HepG2 (cell line): ENCODE results near the gene PLPPR3. TPM values are rescaled to one million over a fixed set of nuclear protein-coding genes. Genes with fewer than 3 reads are reported as not detected.
A peak's percentile ranks its signal among the peaks of the same experiment; 100 is the strongest.

Experiments
- ATAC-seq: fragments of 200-7000 bp; cut with Tn5 transposase; 3 replicates; pipeline ENCODE4 v1.9.1; 2020; ENCODE audit warnings: mild to moderate bottlenecking, moderate library complexity
- BruUV-seq: library from RNA; stranded (reverse); fragments of 400-500 nt; replicated peaks from 2 replicates; lab custom pipeline; 2021; lab: Mats Ljungman, UMichigan
- CTCF ChIA-PET: fragments of 300-600 bp; formaldehyde crosslinking; extraction: SDS; loops from one replicate; lab custom pipeline; 2021; ENCODE audit warnings: low total read pairs, inconsistent platforms, low intra/inter-chr PET ratio; lab: Yijun Ruan, JAX
- POLR2A ChIA-PET: fragments of 350-600 bp; sonication (Branson Sonifier 250); formaldehyde crosslinking; loops from one replicate; lab custom pipeline; 2020; ENCODE audit warnings: antibody characterized with exemption, inconsistent platforms; lab: Yijun Ruan, JAX
- DNase-seq: peaks from one replicate; pipeline ENCODE4 v3.0.0-alpha.2; 2015; ENCODE audit warnings: low spot score
- FAIRE-seq: peaks from 3 replicates; lab custom pipeline; 2011; peaks lifted over from hg19 to GRCh38; lab: Jason Lieb, UNC
- H2AFZ ChIP-seq: one replicate; pipeline ENCODE4 v1.6.1; 2011; ENCODE audit warnings: low read length, inconsistent platforms
- H3K27ac ChIP-seq: fragments of 300-600 bp; 3 replicates; pipeline ENCODE4 v1.8.0; 2011; ENCODE audit warnings: mixed run types, mild to moderate bottlenecking, mixed read lengths, low read length, inconsistent platforms; ENCODE audit not compliant: insufficient read depth; ENCODE audit errors: extremely low read length
- H3K27me3 ChIP-seq, 2 experiments: fragments of 200-600 bp in 1 of 2; 2 replicates in 1 of 2; 3 replicates in 1 of 2; pipeline versions ENCODE4 v1.6.0 to v1.8.0; 2011; ENCODE audit warnings: low read length in 2 of 2, mild to moderate bottlenecking in 2 of 2, moderate library complexity in 2 of 2, inconsistent platforms in 1 of 2; ENCODE audit not compliant: insufficient read depth in 2 of 2, control insufficient read depth in 1 of 2
- H3K36me3 ChIP-seq, 2 experiments: fragments of 200-600 bp in 1 of 2; replicated peaks in 1 of 2; 2 replicates in 1 of 2; 3 replicates in 1 of 2; pipeline versions ENCODE4 v1.5.1 to v1.8.0; 2011; ENCODE audit warnings: low read length in 2 of 2, inconsistent platforms in 1 of 2; ENCODE audit not compliant: insufficient read depth in 2 of 2, control insufficient read depth in 1 of 2
- H3K4me1 ChIP-seq: 2 replicates; pipeline ENCODE4 v1.5.1; 2012; ENCODE audit warnings: low read length, inconsistent platforms; ENCODE audit not compliant: insufficient read depth
- H3K4me2 ChIP-seq: 2 replicates; pipeline ENCODE4 v1.6.0; 2011; ENCODE audit warnings: low read depth, low read length, inconsistent platforms
- H3K4me3 ChIP-seq, 3 experiments: fragments of 200-600 bp in 1 of 3; sonication (generic), shearing (Covaris generic) in 1 of 3; replicated peaks in 1 of 3; 2 replicates each; pipeline ENCODE4 v1.5.1; 2011 to 2016; ENCODE audit warnings: low read length in 3 of 3, inconsistent platforms in 2 of 3, low read depth in 2 of 3, mild to moderate bottlenecking in 2 of 3, control low read depth in 1 of 3, mixed read lengths in 1 of 3; ENCODE audit not compliant: insufficient read depth in 1 of 3
- H3K79me2 ChIP-seq: one replicate; pipeline ENCODE4 v1.6.1; 2011; ENCODE audit warnings: low read length, inconsistent platforms; ENCODE audit not compliant: insufficient read depth
- H3K9ac ChIP-seq: 2 replicates; pipeline ENCODE4 v1.6.0; 2011; ENCODE audit warnings: mild to moderate bottlenecking, low read depth, low read length, inconsistent platforms; ENCODE audit not compliant: insufficient read depth
- H3K9me3 ChIP-seq: 2 replicates; pipeline ENCODE4 v1.5.1; 2012; ENCODE audit warnings: mild to moderate bottlenecking, low read length
- H4K20me1 ChIP-seq: 2 replicates; pipeline ENCODE4 v1.6.0; 2011; ENCODE audit warnings: inconsistent platforms, mild to moderate bottlenecking, low read length, moderate library complexity; ENCODE audit not compliant: insufficient read depth
- CTCF ChIP-seq: sonication (generic); formaldehyde crosslinking; IDR thresholded peaks from 2 replicates; pipeline ENCODE4 v1.5.0; 2020; ENCODE audit warnings: mild to moderate bottlenecking, missing genetic modification reagents, moderate library complexity
- DDIT3 ChIP-seq: sonication (generic); formaldehyde crosslinking; IDR thresholded peaks from 2 replicates; pipeline ENCODE4 v1.4.0; 2020; ENCODE audit warnings: mild to moderate bottlenecking, missing genetic modification reagents
- GLMP ChIP-seq: sonication (generic); formaldehyde crosslinking; IDR thresholded peaks from 2 replicates; pipeline ENCODE4 v1.9.0; 2021; ENCODE audit warnings: missing genetic modification reagents, mild to moderate bottlenecking, borderline replicate concordance
- MTA3 ChIP-seq: sonication (generic); formaldehyde crosslinking; IDR thresholded peaks from 2 replicates; pipeline ENCODE4 v1.4.0; 2020; ENCODE audit warnings: missing genetic modification reagents
- MYPOP ChIP-seq: sonication (generic); formaldehyde crosslinking; IDR thresholded peaks from 2 replicates; pipeline ENCODE4 v1.8.1; 2023; ENCODE audit warnings: mild to moderate bottlenecking, moderate library complexity, missing genetic modification reagents
- POLR2G ChIP-seq: fragments of 200-400 bp; formaldehyde crosslinking; IDR thresholded peaks from 2 replicates; pipeline ENCODE4 v1.6.1; 2018; ENCODE audit warnings: mild to moderate bottlenecking, low read depth, low read length, moderate library complexity
- RCOR2 ChIP-seq: IDR thresholded peaks from 2 replicates; pipeline ENCODE4 v1.6.1; 2016; ENCODE audit warnings: missing biosample characterization, missing genetic modification reagents
- SNAPC4 ChIP-seq: sonication (generic); formaldehyde crosslinking; IDR thresholded peaks from 2 replicates; pipeline ENCODE4 v1.4.0; 2020; ENCODE audit warnings: mild to moderate bottlenecking, missing genetic modification reagents
- ZNF263 ChIP-seq: sonication (generic); formaldehyde crosslinking; IDR thresholded peaks from 2 replicates; pipeline ENCODE4 v1.4.0; 2020; ENCODE audit warnings: missing genetic modification reagents
- ZNF335 ChIP-seq: sonication (generic); formaldehyde crosslinking; IDR thresholded peaks from 2 replicates; pipeline ENCODE4 v1.4.0; 2020; ENCODE audit warnings: missing genetic modification reagents
- WGBS: methylation state at CpG from one replicate; pipeline ENCODE4 v1.1.6; 2017; ENCODE audit warnings: low lambda C conversion rate; 5-methylcytosine and 5-hydroxymethylcytosine counted together
- in situ Hi-C: cut with HindIII; loops from 2 replicates; pipeline ENCODE4 v1.10.0; 2017; ENCODE audit warnings: low pct_unique_long_range_greater_than_20kb; ENCODE audit not compliant: extremely low pct_ligation_motif_present
- intact Hi-C: fragments of 100-400 bp; cut with micrococcal nuclease; formaldehyde crosslinking; loops from one replicate; pipeline ENCODE4 v1.10.0; 2022; ENCODE audit not compliant: unreplicated experiment
- polyA plus RNA-seq, 8 experiments: library from polyadenylated mRNA; depleted of rRNA in 3 of 8; stranded (reverse) in 7 of 8; unstranded in 1 of 8; fragments of >200 nt; fragmentation: Illumina TruSeq in 4 of 8; extraction: Trizol in 4 of 8; gene quantifications; 2 replicates each; pipeline versions ENCODE4 v1.2.1 to v1.2.3, GENCODE V29; 2011 to 2016; ENCODE audit warnings: low read depth in 4 of 8, missing spikeins in 1 of 8, mixed read lengths in 1 of 8; ENCODE audit not compliant: insufficient read depth in 1 of 8
- total RNA-seq, 5 experiments: library from RNA; depleted of rRNA; stranded (reverse); fragments of >200 nt; fragmentation: Illumina TruSeq; extraction: Trizol; gene quantifications; 2 replicates each; pipeline ENCODE4 v1.2.3, GENCODE V29; 2016; ENCODE audit warnings: low read depth in 1 of 5

The PLPPR3 gene
- total and polyA plus RNA-seq, 2 of the 13 experiments (the other 11 are each of a cell fraction or from before 2014, with no cell fraction given), result 0.07 to 0.16 TPM

DNA sequence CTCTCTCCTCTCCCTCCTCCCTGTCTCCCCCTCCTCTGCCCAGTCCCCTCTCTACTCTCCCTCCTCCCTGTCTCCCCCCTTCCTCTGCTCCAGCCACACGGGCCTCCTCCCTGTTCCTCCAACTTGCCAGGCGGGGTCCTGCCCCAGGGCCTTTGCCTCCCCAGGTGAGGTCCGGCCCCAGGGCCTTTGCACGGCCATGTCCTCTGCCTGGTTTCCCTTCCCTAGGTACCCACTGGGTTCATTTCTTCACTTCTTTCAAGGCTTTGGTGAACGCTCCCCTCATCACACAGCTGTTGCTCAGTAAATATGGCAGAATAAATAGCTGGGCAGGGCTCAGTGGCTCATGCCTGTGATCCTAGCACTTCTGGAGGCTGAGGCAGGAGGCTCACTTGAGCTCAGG lies 49.7 kb downstream of the PLPPR3 start (continued):
- no peak for TF ChIP-seq SNAPC4
- no peak for TF ChIP-seq RCOR2 (CRISPR knock-in tag)

DNA sequence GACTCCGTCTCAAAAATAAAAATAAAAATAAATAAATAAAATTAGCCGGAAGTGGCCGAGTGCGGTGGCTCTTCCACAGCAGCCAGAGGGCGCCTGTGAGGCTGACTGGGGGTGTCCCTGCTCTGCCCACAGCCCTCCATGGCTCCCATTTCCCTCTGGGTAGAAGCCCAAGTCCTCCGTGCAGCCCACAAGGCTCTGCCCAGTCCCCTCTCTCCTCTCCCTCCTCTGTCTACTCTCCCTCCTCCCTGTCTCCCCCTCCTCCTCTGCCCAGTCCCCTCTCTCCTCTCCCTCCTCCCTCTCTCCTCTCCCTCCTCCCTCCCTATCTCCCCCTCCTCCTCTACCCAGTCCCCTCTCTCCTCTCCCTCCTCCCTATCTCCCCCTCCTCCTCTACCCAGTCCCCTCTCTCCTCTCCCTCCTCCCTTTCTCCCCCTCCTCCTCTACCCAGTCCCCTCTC lies 50.4 kb downstream of the PLPPR3 start:
- Histone ChIP-seq H3K4me2 (no peak overlapping the region), H3K9ac (no peak overlapping the region), H3K4me3 (no peak overlapping the region), H3K27ac (no peak overlapping the region), H3K27me3 (no peaks in the 10 kb centered on the region; a peak in 1 of 5 replicates), H4K20me1 (no peaks in the 10 kb centered on the region), H3K36me3 (no peaks in the 10 kb centered on the region), H3K79me2 (no peaks in the 10 kb centered on the region), H2AFZ (no peak overlapping the region), H3K9me3 (no peaks in the 10 kb centered on the region), H3K4me1 (peaks cover 27% of the 10 kb centered on the region)
- ATAC-seq, result peak; percentile 70
- in situ Hi-C loops (loop anchor here (5.0 kb wide), 1 partner anchor 151 kb away; no protein-coding TSS in a partner anchor), intact Hi-C loops (loop anchor here (2.0 to 5.0 kb wide), 2 partner anchors 27 to 86 kb away; partner anchors contain the start of gene CFD)
- no peak for FAIRE-seq
- WGBS, result 3% methylated on average over 6 of the region's 6 CpGs
- peak; percentile 63 for DNase-seq
- BruUV-seq, result no TSS peak
- ChIA-PET POLR2A (no interaction called here), CTCF (interaction anchor here (0.9 to 2.4 kb wide), 4 partner anchors 11 to 150 kb away, joined by 3 to 14 read pairs (median 10); partner anchors contain the start of gene KISS1R)
- TF ChIP-seq ZNF335 (CRISPR knock-in tag), result no peak
- TF ChIP-seq POLR2G, result no peak
- no peak for TF ChIP-seq DDIT3 (CRISPR knock-in tag)
- TF ChIP-seq GLMP (CRISPR knock-in tag), result no peak
- no peak for TF ChIP-seq MTA3
- peak; percentile 95 for TF ChIP-seq ZNF263 (CRISPR knock-in tag)
- peak; percentile 65 for TF ChIP-seq CTCF
- no peak for TF ChIP-seq MYPOP (CRISPR knock-in tag)
